Thymus (tissue), 11 donors: Measurements from ENCODE around the gene LRRFIP1. TPM values are rescaled to one million over a fixed set of nuclear protein-coding genes. Genes with fewer than 3 reads are reported as not detected.
"Not testable (repeated sequence)": the region's sequence is repeated elsewhere in the genome, so short reads cannot be mapped to it uniquely, and the experiment has no call there.

Experiments used
- DNase-seq, 9 donors: peaks; one replicate each; pipeline ENCODE4 v3.0.0-alpha.2; 2013; ENCODE audit warnings: low spot score in 9 of 9, low read depth in 6 of 9, missing footprints in 1 of 9
- H3K27ac ChIP-seq, 2 donors: one replicate each; pipeline ENCODE4 v1.5.1; 2013; ENCODE audit warnings: control low read depth in 1 of 2, low read depth in 1 of 2, low read length in 1 of 2, mild to moderate bottlenecking in 1 of 2, moderate library complexity in 1 of 2
- H3K27me3 ChIP-seq, 2 donors: one replicate each; pipeline ENCODE4 v1.5.1; 2013; ENCODE audit warnings: low read length in 1 of 2; ENCODE audit not compliant: control insufficient read depth in 2 of 2, insufficient read depth in 1 of 2
- H3K36me3 ChIP-seq, 2 donors: one replicate each; pipeline ENCODE4 v1.5.1; 2013; ENCODE audit warnings: low read length in 1 of 2, mild to moderate bottlenecking in 1 of 2, moderate library complexity in 1 of 2; ENCODE audit not compliant: control insufficient read depth in 2 of 2, insufficient read depth in 2 of 2
- H3K4me1 ChIP-seq, 2 donors: one replicate each; pipeline ENCODE4 v1.5.1; 2013; ENCODE audit warnings: low read length in 2 of 2; ENCODE audit not compliant: control insufficient read depth in 2 of 2, insufficient read depth in 2 of 2
- H3K4me3 ChIP-seq, 2 donors: one replicate each; pipeline ENCODE4 v1.5.1; 2013; ENCODE audit warnings: low read length in 2 of 2, control low read depth in 1 of 2, mild to moderate bottlenecking in 1 of 2
- H3K9me3 ChIP-seq, 2 donors: one replicate each; pipeline ENCODE4 v1.5.1; 2013; ENCODE audit warnings: low read length in 1 of 2, mild to moderate bottlenecking in 1 of 2; ENCODE audit not compliant: control insufficient read depth in 2 of 2, insufficient read depth in 1 of 2
- WGBS: extraction: QIAGEN DNeasy Blood & Tissue Kit; methylation state at CpG from one replicate; pipeline ENCODE4 v1.1.7; 2013; 5-methylcytosine and 5-hydroxymethylcytosine counted together
- polyA plus RNA-seq: library from polyadenylated mRNA; stranded (reverse); fragments of 200-250 nt; gene quantifications from one replicate; pipeline ENCODE4 v1.2.3, GENCODE V29; 2013
- total RNA-seq: library from RNA; stranded (reverse); fragments of 120-200 nt; gene quantifications from one replicate; pipeline ENCODE4 v1.2.4, GENCODE V29; 2013
- donor health status: healthy.

LRRFIP1 gene
- total and polyA plus RNA-seq, 2 donors, result 31.0 to 62.6 TPM

GRCh38 chr2:237765875-237766274 is 138.5 kb downstream of the LRRFIP1 start:
- 95% methylated on average over 8 of the region's 8 CpGs for WGBS
- Histone ChIP-seq H3K4me3 (no peak overlapping the region), H3K4me1 (no peaks in the 10 kb centered on the region), H3K27me3 (no peaks in the 10 kb centered on the region), H3K36me3 (peaks cover 39 to 44% of the 10 kb centered on the region in 2 donors), H3K9me3 (no peaks in the 10 kb centered on the region), H3K27ac (no peak overlapping the region)
- DNase-seq, result no peak

- Histone ChIP-seq H3K27ac (no peak overlapping the region), H3K4me1 (no peaks in the 10 kb centered on the region), H3K36me3 (peaks cover 37 to 43% of the 10 kb centered on the region in 2 donors), H3K27me3 (no peaks in the 10 kb centered on the region), H3K9me3 (no peaks in the 10 kb centered on the region), H3K4me3 (no peak overlapping the region)
- WGBS, result 96% methylated on average over 2 of the region's 2 CpGs
- no peak for DNase-seq
Measured at GRCh38 chr2:237766340-237766739, 139.0 kb downstream of the LRRFIP1 start.

DNA sequence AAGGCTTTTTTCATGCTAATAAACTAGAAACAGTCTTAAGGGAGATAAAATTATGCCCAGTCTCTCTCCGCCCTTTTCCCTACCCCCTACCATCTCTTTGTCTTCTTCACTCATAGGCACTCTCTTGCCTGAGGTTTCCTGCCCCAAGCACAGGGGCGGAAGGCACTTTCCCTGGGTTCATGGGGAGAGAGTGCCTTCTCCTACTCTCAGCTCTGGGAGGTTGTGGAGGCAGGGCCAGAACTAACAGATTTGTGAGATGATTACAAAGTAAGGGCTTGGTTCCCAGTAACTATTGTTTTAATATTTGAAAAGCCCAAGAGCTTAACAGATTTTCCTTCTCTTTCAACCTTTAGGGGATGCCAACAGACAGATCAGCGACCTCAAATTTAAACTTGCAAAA is 145.1 kb downstream of the LRRFIP1 start:
- no peak for DNase-seq
- H3K9me3 ChIP-seq, result no peaks in the 10 kb centered on the region
- 99% methylated on average over 3 of the region's 3 CpGs for WGBS
- no peaks in the 10 kb centered on the region for H3K27me3 ChIP-seq
- H3K27ac ChIP-seq, result no peak overlapping the region
- no peak overlapping the region for H3K4me3 ChIP-seq
- H3K4me1 ChIP-seq, result no peaks in the 10 kb centered on the region
- peaks cover 29 to 33% of the 10 kb centered on the region in 2 donors for H3K36me3 ChIP-seq

DNA sequence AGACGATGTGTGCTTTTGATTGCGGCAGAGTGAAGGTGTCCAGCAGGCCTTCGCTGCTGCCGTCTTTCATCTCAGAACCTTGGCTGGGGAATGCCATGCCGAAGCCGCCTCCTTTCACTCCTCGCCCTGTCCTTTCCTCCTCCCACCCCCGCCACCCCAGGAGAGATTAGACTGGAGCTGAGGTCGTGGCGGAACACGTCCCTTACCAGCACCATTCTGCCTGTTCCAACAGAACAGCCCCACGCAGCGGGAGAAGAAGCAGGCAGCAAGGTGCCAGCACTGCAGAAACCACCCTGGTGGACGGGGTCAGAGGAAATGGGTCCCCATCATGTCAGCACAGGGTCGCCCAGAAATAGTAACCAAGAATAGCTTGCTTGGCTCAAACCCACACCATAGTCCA is 146.4 kb downstream of the LRRFIP1 start:
- Histone ChIP-seq H3K4me3 (no peak overlapping the region), H3K27ac (no peak overlapping the region), H3K9me3 (no peaks in the 10 kb centered on the region), H3K27me3 (no peaks in the 10 kb centered on the region), H3K4me1 (no peaks in the 10 kb centered on the region), H3K36me3 (peaks cover 35 to 37% of the 10 kb centered on the region in 2 donors)
- 98% methylated on average over 15 of the region's 15 CpGs for WGBS
- no peak for DNase-seq

DNA sequence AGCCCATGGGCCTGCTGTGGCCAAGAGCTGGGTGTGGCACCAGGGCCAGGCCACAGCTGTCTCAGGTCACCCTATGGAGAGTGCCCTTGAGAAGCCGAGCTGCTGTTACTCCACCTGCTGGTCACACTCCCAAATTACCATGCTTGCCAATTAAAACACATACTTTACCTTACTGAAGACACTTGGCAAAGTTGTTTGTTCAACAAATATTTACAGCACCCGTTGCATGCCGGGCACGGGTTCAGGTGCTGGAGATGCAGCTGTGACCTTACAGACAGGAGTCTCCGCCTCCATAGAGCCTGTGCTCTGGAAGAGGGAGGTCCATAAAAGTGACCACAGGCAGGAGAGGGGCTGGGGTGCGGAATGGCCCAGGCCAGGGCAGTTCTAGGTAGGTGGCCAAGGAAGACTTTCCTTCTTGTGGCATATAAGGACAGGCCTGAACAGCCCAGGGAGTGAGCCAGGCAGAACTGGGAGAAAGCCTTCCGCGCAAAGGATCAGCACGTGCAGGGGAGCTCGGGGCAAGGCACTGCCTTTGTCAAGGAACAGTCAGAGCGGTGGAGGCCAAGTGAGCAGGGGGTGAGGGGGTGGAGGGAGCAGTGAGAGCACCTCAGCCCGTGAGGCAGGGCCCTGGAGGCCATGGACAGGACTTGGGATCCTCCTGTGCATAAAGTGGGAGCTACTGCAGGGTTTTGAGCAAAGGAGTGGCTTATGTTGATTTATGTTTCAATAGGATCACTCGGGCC is 147.6 kb downstream of the LRRFIP1 start:
- Histone ChIP-seq H3K27ac (no peak overlapping the region), H3K36me3 (peaks cover 34 to 39% of the 10 kb centered on the region in 2 donors), H3K4me3 (no peak overlapping the region), H3K4me1 (no peaks in the 10 kb centered on the region), H3K27me3 (no peaks in the 10 kb centered on the region), H3K9me3 (no peaks in the 10 kb centered on the region)
- peak in 8 of 9 donors; percentile 13 to 54 (median 26) for DNase-seq
- WGBS, result 94% methylated on average over 13 of the region's 13 CpGs

GRCh38 chr2:237779521-237779920 is 152.1 kb downstream of the LRRFIP1 start:
- H3K36me3 ChIP-seq, result peaks cover 35 to 43% of the 10 kb centered on the region in 2 donors
- DNase-seq, result peak in 1 of 9 donors; percentile 1
- WGBS, result 98% methylated on average over 14 of the region's 14 CpGs

GRCh38 chr2:237782181-237782580 is 154.8 kb downstream of the LRRFIP1 start:
- peaks cover 27 to 42% of the 10 kb centered on the region in 2 donors for H3K36me3 ChIP-seq
- no peak for DNase-seq
- H3K4me3 ChIP-seq, result no peak overlapping the region
- H3K9me3 ChIP-seq, result peaks cover 5 to 19% of the 10 kb centered on the region in 2 donors
- H3K27me3 ChIP-seq, result no peaks in the 10 kb centered on the region
- no peak overlapping the region for H3K27ac ChIP-seq
- no peaks in the 10 kb centered on the region for H3K4me1 ChIP-seq
- WGBS, result 97% methylated on average over 7 of the region's 7 CpGs

More at GRCh38 chr2:237779521-237779920, 152.1 kb downstream of the LRRFIP1 start:
- Histone ChIP-seq H3K27ac (no peak overlapping the region), H3K4me1 (no peaks in the 10 kb centered on the region), H3K9me3 (peaks cover 2 to 10% of the 10 kb centered on the region in 2 donors), H3K4me3 (no peak overlapping the region), H3K27me3 (no peaks in the 10 kb centered on the region)

DNA sequence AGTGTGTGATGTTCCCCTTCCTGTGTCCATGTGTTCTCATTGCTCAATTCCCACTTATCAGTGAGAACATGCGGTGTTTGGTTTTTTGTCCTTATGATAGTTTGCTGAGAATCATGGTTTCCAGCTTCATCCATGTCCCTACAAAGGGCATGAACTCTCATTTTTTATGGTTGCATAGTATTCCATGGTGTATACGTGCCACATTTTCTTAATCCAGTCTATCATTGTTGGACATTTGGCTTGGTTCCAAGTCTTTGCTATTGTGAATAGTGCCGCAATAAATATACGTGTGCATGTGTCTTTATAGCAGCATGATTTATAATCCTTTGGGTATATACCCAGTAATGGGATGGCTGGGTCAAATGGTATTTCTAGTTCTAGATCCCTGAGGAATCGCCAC is 156.3 kb downstream of the LRRFIP1 start:
- WGBS, result 98% methylated on average over 2 of the region's 5 CpGs
- not testable (repeated sequence) for H3K4me3 ChIP-seq, DNase-seq, H3K4me1 ChIP-seq, H3K27ac ChIP-seq, H3K27me3 ChIP-seq
- peaks cover 22 to 35% of the 10 kb centered on the region in 2 donors for H3K36me3 ChIP-seq
- H3K9me3 ChIP-seq, result peaks cover 5 to 20% of the 10 kb centered on the region in 2 donors

DNA sequence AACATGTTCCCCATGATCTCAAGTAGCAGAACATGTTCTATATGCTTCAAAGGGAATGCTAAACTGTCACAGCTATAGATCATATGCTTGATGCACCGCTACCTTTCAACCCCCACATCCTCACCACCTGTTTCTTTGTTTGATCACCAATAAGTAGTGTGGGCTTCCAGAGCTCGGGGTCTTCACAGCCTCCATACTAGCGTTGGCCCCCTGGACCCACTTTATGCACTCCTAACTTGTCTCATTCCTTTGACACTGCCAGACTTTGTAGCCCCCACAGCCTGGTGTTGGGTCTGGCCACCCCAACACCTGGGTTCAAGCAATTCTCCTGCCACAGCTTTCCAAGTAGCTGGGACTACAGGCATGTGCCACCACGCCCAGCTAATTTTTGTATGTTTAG is 159.5 kb downstream of the LRRFIP1 start:
- no peak overlapping the region for H3K27ac ChIP-seq
- H3K4me3 ChIP-seq, result no peak overlapping the region
- peaks cover 3 to 20% of the 10 kb centered on the region in 2 donors for H3K9me3 ChIP-seq
- no peaks in the 10 kb centered on the region for H3K4me1 ChIP-seq
- H3K36me3 ChIP-seq, result peaks cover 0 to 11% of the 10 kb centered on the region in 2 donors
- 96% methylated on average over 4 of the region's 4 CpGs for WGBS
- no peak for DNase-seq
- H3K27me3 ChIP-seq, result no peaks in the 10 kb centered on the region
